Smooth muscle cell of bladder (primary cell): ENCODE results near the gene SLC44A4. TPM values are rescaled to one million over a fixed set of nuclear protein-coding genes. Genes with fewer than 3 reads are reported as not detected.

Experiments used
- total RNA-seq: library from RNA; depleted of rRNA; stranded (reverse); fragments of >200 nt; gene quantifications from 2 replicates; pipeline ENCODE4 v1.2.3, GENCODE V29; 2014

Gene SLC44A4
- total RNA-seq = not detected in 2 replicates

DNA sequence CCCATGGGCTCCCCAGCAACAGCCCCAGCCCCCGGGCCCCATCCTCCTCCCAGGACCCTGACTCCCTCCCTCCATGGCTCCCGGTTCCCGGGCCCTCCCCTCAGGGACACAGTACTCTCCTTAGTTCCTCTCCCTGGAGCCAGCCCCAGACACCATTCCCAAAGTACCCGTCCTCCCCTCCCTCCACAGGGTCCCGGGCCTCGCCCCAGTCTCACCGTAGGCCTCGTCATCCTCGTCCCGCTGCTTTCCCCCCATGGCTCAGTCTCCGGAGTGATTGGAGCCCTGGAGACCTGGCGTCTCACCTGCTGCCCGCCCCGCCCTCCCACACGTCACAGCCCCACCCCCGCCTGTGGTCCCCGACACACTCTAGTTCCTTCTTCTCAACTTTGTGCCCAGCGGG lies at the start of gene SLC44A4:
Gene SLC44A4 (minus strand): TSS at position 272 of the 400 bp plus-strand sequence. CDS start 17 bp downstream, at position 255.

GRCh38 chr6:31927242-31927862 lies 48.6 kb upstream of the SLC44A4 start, which contains the start of gene C2:
Gene C2, plus strand, starts transcription at chr6:31927717. Its CDS starts 36 bp downstream, at chr6:31927753.

DNA sequence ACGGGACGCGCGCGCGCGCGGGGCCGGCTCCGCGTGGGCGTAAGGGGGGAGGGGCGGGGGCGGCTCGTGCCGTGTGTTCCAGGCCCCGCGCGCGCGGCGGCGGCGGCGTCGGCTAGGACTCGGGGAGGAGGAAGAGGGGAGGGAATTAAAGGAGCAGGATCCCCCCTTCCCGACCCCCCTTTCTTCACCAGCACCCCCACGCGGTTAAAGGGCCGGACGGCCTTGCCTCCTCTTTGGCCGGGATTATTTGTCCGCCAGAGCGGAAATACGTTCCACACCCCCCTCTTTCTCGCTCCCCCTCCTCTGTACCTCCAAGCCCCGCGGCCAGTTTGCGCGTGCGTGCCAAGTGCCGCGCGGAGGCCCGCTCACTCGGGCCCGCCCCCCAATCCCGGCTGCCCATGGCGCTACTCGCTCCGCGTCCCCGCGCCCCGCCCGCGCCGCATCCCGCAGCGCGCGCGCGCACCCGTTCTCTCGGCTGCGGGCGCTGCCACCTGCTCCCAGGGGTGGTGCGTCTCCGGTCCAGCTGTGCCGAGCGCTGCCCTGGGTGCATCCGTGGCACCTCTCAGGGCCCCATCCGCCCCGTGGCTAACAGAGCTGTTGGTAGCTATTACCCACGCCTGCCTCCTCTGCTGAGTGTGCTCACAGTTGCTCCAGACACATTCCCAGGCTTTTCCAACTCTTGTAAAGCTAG lies 23.3 kb upstream of the SLC44A4 start, which contains the start of gene ZBTB12:
Gene ZBTB12 (minus strand): TSS at position 134 of the 691 bp plus-strand sequence. CDS start 781 bp downstream, outside the sequence.

GRCh38 chr6:31897612-31898382 lies 19.0 kb upstream of the SLC44A4 start, which contains the start of gene EHMT2:
Gene EHMT2, minus strand, starts transcription at chr6:31897698. Its CDS starts 21 bp downstream, at chr6:31897677.

DNA sequence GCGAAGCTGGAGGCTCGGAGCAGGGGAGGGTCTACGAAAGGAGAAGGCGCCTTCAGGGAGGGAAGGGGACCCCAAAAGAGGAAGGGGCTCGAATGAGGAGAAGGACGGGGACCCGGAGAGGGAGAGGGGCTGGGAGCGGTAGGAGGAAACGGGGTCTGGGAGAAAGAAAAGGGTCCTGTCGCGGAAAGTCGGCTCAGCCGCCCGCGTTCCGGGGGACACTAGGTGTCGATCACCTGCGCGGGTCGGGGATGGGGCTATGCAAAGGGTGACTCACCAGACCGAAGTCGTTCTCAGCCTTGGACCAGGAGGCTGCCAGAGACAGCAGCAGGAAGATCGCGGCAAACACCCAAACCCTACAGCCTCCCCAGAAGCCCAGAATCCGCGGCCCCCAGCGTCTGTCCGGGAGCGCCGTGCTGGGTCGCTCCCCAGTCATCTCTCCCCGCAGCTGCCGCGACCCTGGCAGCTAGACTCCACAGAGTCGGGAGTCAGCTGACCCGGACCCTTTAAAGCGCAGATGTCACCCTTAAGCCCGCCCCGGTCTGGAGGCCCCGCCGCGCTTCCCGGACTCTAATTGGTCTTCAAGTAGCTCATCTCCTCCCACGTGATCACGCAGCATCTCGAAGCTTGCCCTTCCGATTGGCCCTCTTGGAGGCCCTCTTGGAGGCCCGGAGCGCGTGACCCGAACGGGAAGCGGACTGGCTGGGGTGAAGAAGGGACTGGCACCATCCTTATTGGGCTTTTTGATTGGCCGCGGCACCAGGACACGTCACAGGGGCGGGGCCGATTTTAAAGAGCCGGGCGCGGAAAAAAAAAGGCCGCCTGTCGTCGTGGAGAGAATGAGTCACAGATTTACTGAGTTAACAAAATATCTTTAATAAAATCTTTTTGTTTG lies 16.2 kb downstream of the SLC44A4 start, which contains the start of gene NEU1:
Gene NEU1 (minus strand): TSS at position 478 of the 892 bp plus-strand sequence. CDS start 45 bp downstream, at position 433.

DNA sequence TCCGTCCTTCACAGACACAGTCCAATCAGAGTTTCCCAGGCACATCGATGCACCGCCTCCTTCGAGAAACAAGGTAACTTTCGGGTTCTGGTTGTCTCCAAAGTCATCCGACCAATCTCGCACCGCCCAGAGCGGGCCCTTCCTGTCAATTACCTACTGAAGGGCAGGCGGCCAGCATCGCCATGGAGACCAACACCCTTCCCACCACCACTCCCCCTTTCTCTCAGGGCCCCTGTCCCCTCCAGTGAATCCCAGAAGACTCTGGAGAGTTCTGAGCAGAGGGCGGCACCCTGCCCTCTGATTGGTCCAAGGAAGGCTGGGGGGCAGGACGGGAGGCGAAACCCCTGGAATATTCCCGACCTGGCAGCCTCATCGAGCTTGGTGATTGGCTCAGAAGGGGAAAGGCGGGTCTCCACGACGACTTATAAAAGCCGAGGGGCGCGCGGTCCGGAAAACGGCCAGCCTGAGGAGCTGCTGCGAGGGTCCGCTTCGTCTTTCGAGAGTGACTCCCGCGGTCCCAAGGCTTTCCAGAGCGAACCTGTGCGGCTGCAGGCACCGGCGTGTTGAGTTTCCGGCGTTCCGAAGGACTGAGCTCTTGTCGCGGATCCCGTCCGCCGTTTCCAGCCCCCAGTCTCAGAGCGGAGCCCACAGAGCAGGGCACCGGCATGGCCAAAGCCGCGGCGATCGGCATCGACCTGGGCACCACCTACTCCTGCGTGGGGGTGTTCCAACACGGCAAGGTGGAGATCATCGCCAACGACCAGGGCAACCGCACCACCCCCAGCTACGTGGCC lies 51.3 kb downstream of the SLC44A4 start, which contains the start of gene HSPA1B:
Gene HSPA1B (plus strand): TSS at position 453 of the 794 bp plus-strand sequence. CDS start 213 bp downstream, at position 666.

DNA sequence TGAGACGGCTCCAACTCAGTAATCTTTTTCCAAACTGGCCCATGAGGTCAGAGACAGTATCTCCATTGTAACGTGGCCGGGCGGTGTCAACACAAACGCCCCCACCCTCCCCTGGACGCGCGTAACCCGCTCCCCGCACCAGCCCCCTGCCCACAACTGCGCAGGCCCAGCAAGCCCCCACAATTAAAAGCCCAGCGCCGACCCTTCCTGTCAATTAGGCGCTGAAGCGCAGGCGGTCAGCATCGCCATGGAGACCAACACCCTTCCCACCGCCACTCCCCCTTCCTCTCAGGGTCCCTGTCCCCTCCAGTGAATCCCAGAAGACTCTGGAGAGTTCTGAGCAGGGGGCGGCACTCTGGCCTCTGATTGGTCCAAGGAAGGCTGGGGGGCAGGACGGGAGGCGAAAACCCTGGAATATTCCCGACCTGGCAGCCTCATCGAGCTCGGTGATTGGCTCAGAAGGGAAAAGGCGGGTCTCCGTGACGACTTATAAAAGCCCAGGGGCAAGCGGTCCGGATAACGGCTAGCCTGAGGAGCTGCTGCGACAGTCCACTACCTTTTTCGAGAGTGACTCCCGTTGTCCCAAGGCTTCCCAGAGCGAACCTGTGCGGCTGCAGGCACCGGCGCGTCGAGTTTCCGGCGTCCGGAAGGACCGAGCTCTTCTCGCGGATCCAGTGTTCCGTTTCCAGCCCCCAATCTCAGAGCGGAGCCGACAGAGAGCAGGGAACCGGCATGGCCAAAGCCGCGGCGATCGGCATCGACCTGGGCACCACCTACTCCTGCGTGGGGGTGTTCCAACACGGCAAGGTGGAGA lies 63.6 kb downstream of the SLC44A4 start, which contains the start of the genes HSPA1A and HSPA1L:
Gene HSPA1A (plus strand): TSS at position 519 of the 814 bp plus-strand sequence. CDS start 214 bp downstream, at position 733.
Gene HSPA1L (minus strand): TSS at position 259 of the 814 bp plus-strand sequence. CDS start 3,311 bp downstream, outside the sequence.

Other genes with a start within 250 kb of the SLC44A4 start
- gene BAG6, start 226.3 kb downstream of the SLC44A4 start, total RNA-seq = 64.6 and 88.0 TPM in 2 replicates
- gene APOM, start 223.1 kb downstream of the SLC44A4 start, total RNA-seq = 1.3 and 2.8 TPM in 2 replicates
- 17.9 and 23.8 TPM in 2 replicates for gene C6orf47, start 218.2 kb downstream of the SLC44A4 start, total RNA-seq
- 13.4 and 14.3 TPM in 2 replicates for gene GPANK1, start 214.0 kb downstream of the SLC44A4 start, total RNA-seq
- gene CSNK2B, start 212.9 kb downstream of the SLC44A4 start, total RNA-seq = 97.7 and 99.1 TPM in 2 replicates
- gene LY6G5B, start 209.0 kb downstream of the SLC44A4 start, total RNA-seq = 2.1 and 2.6 TPM in 2 replicates
- 0.09 and 0.43 TPM in 2 replicates for gene LY6G5C, start 197.9 kb downstream of the SLC44A4 start, total RNA-seq
- gene ABHD16A, start 175.7 kb downstream of the SLC44A4 start, total RNA-seq = 65.4 and 70.2 TPM in 2 replicates
- not detected in 2 replicates for gene LY6G6F, start 172.1 kb downstream of the SLC44A4 start, total RNA-seq
- not detected in 2 replicates for gene LY6G6D, start 163.6 kb downstream of the SLC44A4 start, total RNA-seq
- not detected in 2 replicates for gene LY6G6C, start 157.3 kb downstream of the SLC44A4 start, total RNA-seq
- gene MPIG6B, start 155.6 kb downstream of the SLC44A4 start, total RNA-seq = not detected in 2 replicates
- 74.1 and 102 TPM in 2 replicates for gene DDAH2, start 149.7 kb downstream of the SLC44A4 start, total RNA-seq
- 529 and 547 TPM in 2 replicates for gene CLIC1, start 142.5 kb downstream of the SLC44A4 start, total RNA-seq
- gene MSH5, start 139.0 kb downstream of the SLC44A4 start, total RNA-seq = 3.2 and 3.3 TPM in 2 replicates
- gene SAPCD1, start 116.3 kb downstream of the SLC44A4 start, total RNA-seq = 0.28 TPM in 2 replicates
- 0.14 and 0.28 TPM in 2 replicates for gene VWA7, start 101.7 kb downstream of the SLC44A4 start, total RNA-seq
- 36.0 and 38.7 TPM in 2 replicates for gene VARS1, start 83.2 kb downstream of the SLC44A4 start, total RNA-seq
- gene LSM2, start 72.0 kb downstream of the SLC44A4 start, total RNA-seq = 22.3 and 27.3 TPM in 2 replicates
- gene HSPA1L, start 63.7 kb downstream of the SLC44A4 start, total RNA-seq = 1.7 and 1.9 TPM in 2 replicates
- 63.6 and 87.8 TPM in 2 replicates for gene HSPA1A, start 63.5 kb downstream of the SLC44A4 start, total RNA-seq
- gene HSPA1B, start 51.3 kb downstream of the SLC44A4 start, total RNA-seq = 113 and 131 TPM in 2 replicates
- gene NEU1, start 16.2 kb downstream of the SLC44A4 start, total RNA-seq = 88.7 and 119 TPM in 2 replicates
- 48.6 and 68.9 TPM in 2 replicates for gene EHMT2, start 18.7 kb upstream of the SLC44A4 start, total RNA-seq
- 3.8 and 7.2 TPM in 2 replicates for gene ZBTB12, start 23.1 kb upstream of the SLC44A4 start, total RNA-seq
- gene C2, start 48.7 kb upstream of the SLC44A4 start, total RNA-seq = 5.4 and 8.4 TPM in 2 replicates
- 46.1 and 61.2 TPM in 2 replicates for gene CFB, start 67.1 kb upstream of the SLC44A4 start, total RNA-seq
- gene NELFE, start 80.0 kb upstream of the SLC44A4 start, total RNA-seq = 87.3 and 111 TPM in 2 replicates
- 54.3 and 84.7 TPM in 2 replicates for gene SKIC2, start 80.2 kb upstream of the SLC44A4 start, total RNA-seq
- gene DXO, start 93.1 kb upstream of the SLC44A4 start, total RNA-seq = 11.4 and 12.5 TPM in 2 replicates
- 7.3 and 11.3 TPM in 2 replicates for gene C4A, start 103.1 kb upstream of the SLC44A4 start, total RNA-seq
- 5.5 and 9.3 TPM in 2 replicates for gene C4B, start 135.8 kb upstream of the SLC44A4 start, total RNA-seq
- not detected in 2 replicates for gene CYP21A2, start 159.4 kb upstream of the SLC44A4 start, total RNA-seq
- gene TNXB, start 230.3 kb upstream of the SLC44A4 start, total RNA-seq = 91.2 and 144 TPM in 2 replicates
- 10.8 and 11.6 TPM in 2 replicates for gene ATF6B, start 249.2 kb upstream of the SLC44A4 start, total RNA-seq